Gastrocnemius medialis (tissue), 4 donors: ENCODE results near the gene ZFR. TPM values are rescaled to one million over a fixed set of nuclear protein-coding genes. Genes with fewer than 3 reads are reported as not detected.

Experiments
- ATAC-seq, 2 donors: fragments of 150-250 bp; one replicate each; pipeline ENCODE4 v1.9.1; 2016
- DNase-seq, 2 donors: peaks; one replicate each; pipeline ENCODE4 v3.0.0-alpha.2; 2019
- H3K27ac ChIP-seq, 4 donors: fragments of 200-600 bp; sonication (generic); 1 replicate in 1 of 4; 2 replicates in 3 of 4; pipeline ENCODE4 v1.5.1; 2016 to 2018; ENCODE audit warnings: mild to moderate bottlenecking in 2 of 4, moderate library complexity in 1 of 4
- H3K27me3 ChIP-seq, 3 donors: fragments of 200-600 bp; sonication (generic) in 2 of 3; 1 replicate in 1 of 3; 2 replicates in 2 of 3; pipeline versions ENCODE4 v1.5.1 to v1.6.0; 2016 to 2019; ENCODE audit warnings: mild to moderate bottlenecking in 1 of 3, moderate library complexity in 1 of 3
- H3K36me3 ChIP-seq, 2 donors: fragments of 200-600 bp; sonication (generic) in 1 of 2; one replicate each; pipeline ENCODE4 v1.5.1; 2017 to 2018
- H3K4me1 ChIP-seq, 2 donors: fragments of 200-600 bp; sonication (generic) in 1 of 2; one replicate each; pipeline ENCODE4 v1.5.1; 2016 to 2017; ENCODE audit warnings: mild to moderate bottlenecking in 2 of 2
- H3K4me3 ChIP-seq, 4 donors: fragments of 200-600 bp; sonication (generic) in 3 of 4; 1 replicate in 1 of 4; 2 replicates in 3 of 4; pipeline ENCODE4 v1.5.1; 2016 to 2019; ENCODE audit warnings: mild to moderate bottlenecking in 2 of 4
- H3K9me3 ChIP-seq, 3 donors: fragments of 200-600 bp; sonication (generic) in 2 of 3; 1 replicate in 1 of 3; 2 replicates in 2 of 3; pipeline ENCODE4 v1.5.1; 2016 to 2019
- CTCF ChIP-seq, 5 experiments: fragments of 450-650 bp in 3 of 5; fragments of 200-600 bp in 2 of 5; sonication (generic) in 2 of 5; IDR thresholded peaks in 4 of 5; conservative IDR thresholded peaks in 1 of 5; 1 replicate in 4 of 5; 2 replicates in 1 of 5; pipeline ENCODE4 v1.5.1; 2016 to 2019; ENCODE audit warnings: antibody characterized with exemption in 5 of 5, mild to moderate bottlenecking in 3 of 5, moderate library complexity in 3 of 5
- POLR2A ChIP-seq, 2 donors: fragments of 450-650 bp; IDR thresholded peaks; one replicate each; pipeline ENCODE4 v1.6.1; 2017; ENCODE audit warnings: antibody characterized with exemption in 2 of 2, mild to moderate bottlenecking in 2 of 2, moderate library complexity in 2 of 2
- in situ Hi-C, 4 donors: fragments of 200-750 bp; cut with MboI; loops; one replicate each; pipeline versions ENCODE4 v1.15.0 to v1.8.0; 2017; ENCODE audit warnings: low sequenced_read_pairs in 4 of 4
- intact Hi-C: fragments of 100-400 bp; cut with DNase I; formaldehyde crosslinking; loops from one replicate; pipeline ENCODE4 v1.15.1; 2023; ENCODE audit warnings: low total_unique reads
- total RNA-seq, 4 donors: library from RNA; depleted of rRNA; stranded (reverse); fragments of >200 nt; gene quantifications; one replicate each; pipeline versions ENCODE4 v1.1.0 to v1.2.3, GENCODE V29; 2016

The ZFR gene
- total RNA-seq, 4 donors from 2014 or later = 84.0 to 109 (median 89.4) TPM

GRCh38 chr5:32332966-32333365 lies 111.6 kb downstream of the ZFR start:
- Histone ChIP-seq H3K27ac (no peak overlapping the region), H3K36me3 (no peaks in the 10 kb centered on the region), H3K4me3 (no peak overlapping the region), H3K27me3 (no peaks in the 10 kb centered on the region), H3K9me3 (no peaks in the 10 kb centered on the region), H3K4me1 (no peaks in the 10 kb centered on the region)
- TF ChIP-seq POLR2A (IDR thresholded peaks at IDR 0.05) = no peak
- no peak for TF ChIP-seq CTCF (IDR thresholded peaks at IDR 0.05 in 4 of 5, conservative IDR thresholded peaks at IDR 0.05 in 1 of 5)
- ATAC-seq (no peak), DNase-seq (no peak)
- in situ Hi-C loops = loop anchor here in 2 of 4 donors (25.0 kb wide), 2 partner anchors 96 to 496 kb away; no protein-coding TSS in a partner anchor
- intact Hi-C loops = no loop called here

DNA sequence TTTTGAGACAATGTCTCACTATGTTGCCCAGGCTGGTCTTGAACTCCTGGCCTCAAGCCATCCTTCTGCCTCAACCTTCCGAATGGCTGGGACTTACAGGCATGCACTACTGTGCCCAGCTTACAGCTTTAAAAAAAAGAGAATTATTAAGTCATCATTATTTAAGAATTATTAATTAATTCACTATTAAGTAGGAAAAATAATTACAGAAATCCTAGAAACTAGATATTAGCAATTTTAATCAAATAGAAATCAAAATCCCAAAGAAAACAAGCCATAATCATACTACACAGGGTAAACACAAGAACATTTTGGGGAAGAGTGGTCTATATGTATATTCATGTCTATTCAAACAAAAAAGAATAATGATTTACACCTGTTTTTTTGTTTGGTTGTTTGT lies 112.2 kb downstream of the ZFR start:
- no peaks in the 10 kb centered on the region for H3K36me3 ChIP-seq
- intact Hi-C loops (no loop called here), in situ Hi-C loops (loop anchor here in 2 of 4 donors (25.0 kb wide), 2 partner anchors 95 to 495 kb away; no protein-coding TSS in a partner anchor)
- ATAC-seq (no peak), DNase-seq (no peak)
- no peaks in the 10 kb centered on the region for H3K4me1 ChIP-seq
- no peak overlapping the region for H3K4me3 ChIP-seq
- no peak for TF ChIP-seq CTCF (IDR thresholded peaks at IDR 0.05 in 4 of 5, conservative IDR thresholded peaks at IDR 0.05 in 1 of 5)
- no peak for TF ChIP-seq POLR2A (IDR thresholded peaks at IDR 0.05)
- no peak overlapping the region for H3K27ac ChIP-seq
- no peaks in the 10 kb centered on the region for H3K9me3 ChIP-seq
- no peaks in the 10 kb centered on the region for H3K27me3 ChIP-seq

GRCh38 chr5:32331935-32332274 lies 112.6 kb downstream of the ZFR start:
- in situ Hi-C loops = loop anchor here in 2 of 4 donors (25.0 kb wide), 2 partner anchors 95 to 495 kb away; no protein-coding TSS in a partner anchor

GRCh38 chr5:32331217-32331934 lies 113.2 kb downstream of the ZFR start:
- Histone ChIP-seq H3K27ac (no peak overlapping the region), H3K9me3 (no peaks in the 10 kb centered on the region), H3K4me1 (no peaks in the 10 kb centered on the region), H3K4me3 (no peak overlapping the region), H3K36me3 (no peaks in the 10 kb centered on the region), H3K27me3 (no peaks in the 10 kb centered on the region)
- in situ Hi-C loops (loop anchor here in 2 of 4 donors (25.0 kb wide), 2 partner anchors 94 to 494 kb away; no protein-coding TSS in a partner anchor), intact Hi-C loops (no loop called here)
- TF ChIP-seq CTCF (IDR thresholded peaks at IDR 0.05 in 4 of 5, conservative IDR thresholded peaks at IDR 0.05 in 1 of 5) (no peak), POLR2A (IDR thresholded peaks at IDR 0.05) (no peak)
- no peak for DNase-seq
- ATAC-seq = no peak

More at GRCh38 chr5:32331935-32332274, 112.6 kb downstream of the ZFR start:
- H3K27me3 ChIP-seq = no peaks in the 10 kb centered on the region
- intact Hi-C loops = no loop called here
- H3K36me3 ChIP-seq = no peaks in the 10 kb centered on the region
- DNase-seq = no peak
- no peak overlapping the region for H3K4me3 ChIP-seq
- H3K9me3 ChIP-seq = no peaks in the 10 kb centered on the region
- TF ChIP-seq CTCF (IDR thresholded peaks at IDR 0.05 in 4 of 5, conservative IDR thresholded peaks at IDR 0.05 in 1 of 5) = no peak
- TF ChIP-seq POLR2A (IDR thresholded peaks at IDR 0.05) = no peak
- no peak for ATAC-seq
- H3K4me1 ChIP-seq = no peaks in the 10 kb centered on the region
- no peak overlapping the region for H3K27ac ChIP-seq
